Endothelial cell of umbilical vein (primary cell): Measurements from ENCODE around the gene XPO6. TPM values are rescaled to one million over a fixed set of nuclear protein-coding genes. Genes with fewer than 3 reads are reported as not detected.

ENCODE experiments used
- BruUV-seq: library from RNA; stranded (reverse); fragments of 400-500 nt; replicated peaks from 2 replicates; lab custom pipeline; 2021; lab: Mats Ljungman, UMichigan
- CTCF ChIA-PET: fragments of 300-600, 350-600 bp; sonication (Branson Sonifier 250); formaldehyde crosslinking; loops from one replicate; lab custom pipeline; 2021; ENCODE audit warnings: antibody characterized with exemption, inconsistent platforms; lab: Charles Lee
- POLR2A ChIA-PET: fragments of 300-600, 350-600 bp; sonication (Branson Sonifier 250); formaldehyde crosslinking; loops from one replicate; lab custom pipeline; 2021; ENCODE audit warnings: antibody characterized with exemption, inconsistent platforms; lab: Charles Lee
- DNase-seq: peaks from one replicate; pipeline ENCODE4 v3.0.0-alpha.2; 2011; ENCODE audit warnings: low read depth, low spot score
- FAIRE-seq: peaks from 2 replicates; lab custom pipeline; 2011; peaks lifted over from hg19 to GRCh38; lab: Jason Lieb, UNC
- H2AFZ ChIP-seq: 2 replicates; pipeline ENCODE4 v1.6.0; 2012; ENCODE audit warnings: low read depth, low read length, control low read depth, inconsistent platforms
- H3K27ac ChIP-seq: 2 replicates; pipeline ENCODE4 v1.5.1; 2011; ENCODE audit warnings: low read depth, mild to moderate bottlenecking, control low read depth, low read length, moderate library complexity; ENCODE audit not compliant: insufficient read depth
- H3K27me3 ChIP-seq, 2 experiments: 2 replicates each; pipeline versions ENCODE4 v1.6.0 to v1.6.1; 2011; ENCODE audit warnings: low read length in 2 of 2, mixed read lengths in 1 of 2; ENCODE audit not compliant: control insufficient read depth in 2 of 2, insufficient read depth in 2 of 2
- H3K36me3 ChIP-seq, 2 experiments: 2 replicates in 1 of 2; 3 replicates in 1 of 2; pipeline ENCODE4 v1.5.1; 2011; ENCODE audit warnings: low read length in 2 of 2, mild to moderate bottlenecking in 1 of 2, moderate library complexity in 1 of 2; ENCODE audit not compliant: control insufficient read depth in 2 of 2, insufficient read depth in 2 of 2; ENCODE audit errors: extremely low read depth in 1 of 2
- H3K4me1 ChIP-seq: 3 replicates; pipeline ENCODE4 v1.5.1; 2011; ENCODE audit warnings: mild to moderate bottlenecking, low read length; ENCODE audit not compliant: control insufficient read depth, insufficient read depth; ENCODE audit errors: extremely low read depth
- H3K4me2 ChIP-seq: 2 replicates; pipeline ENCODE4 v1.6.1; 2011; ENCODE audit warnings: low read length, control low read depth, mixed read lengths; ENCODE audit not compliant: insufficient read depth
- H3K4me3 ChIP-seq, 3 experiments: fragments of 200-600 bp in 1 of 3; sonication (generic), shearing (Covaris generic) in 1 of 3; replicated peaks in 1 of 3; 2 replicates each; pipeline ENCODE4 v1.5.1; 2011 to 2016; ENCODE audit warnings: control low read depth in 3 of 3, low read length in 3 of 3, mild to moderate bottlenecking in 2 of 3, inconsistent platforms in 1 of 3, low read depth in 1 of 3, moderate library complexity in 1 of 3; ENCODE audit not compliant: insufficient read depth in 1 of 3
- H3K79me2 ChIP-seq: 2 replicates; pipeline ENCODE4 v1.6.0; 2012; ENCODE audit warnings: low read length, inconsistent platforms; ENCODE audit not compliant: control insufficient read depth, insufficient read depth
- H3K9ac ChIP-seq: replicated peaks from 2 replicates; pipeline ENCODE3; 2011; ENCODE audit warnings: low read length, control low read depth; ENCODE audit not compliant: insufficient read depth; ENCODE audit errors: extremely low read depth
- H3K9me1 ChIP-seq: replicated peaks from 3 replicates; pipeline ENCODE4 v1.6.0; 2011; ENCODE audit warnings: mild to moderate bottlenecking, low read length; ENCODE audit not compliant: control insufficient read depth, insufficient read depth; ENCODE audit errors: extremely low read depth
- H3K9me3 ChIP-seq: replicated peaks from 2 replicates; pipeline ENCODE4 v1.5.1; 2012; ENCODE audit warnings: low read length, inconsistent platforms; ENCODE audit not compliant: control insufficient read depth, insufficient read depth
- H4K20me1 ChIP-seq: replicated peaks from 2 replicates; pipeline ENCODE3; 2011; ENCODE audit warnings: mild to moderate bottlenecking, low read length; ENCODE audit not compliant: control insufficient read depth, insufficient read depth; ENCODE audit errors: extremely low read depth
- CTCF ChIP-seq, 2 donors: IDR thresholded peaks; 1 replicate in 1 of 2; 2 replicates in 1 of 2; pipeline ENCODE4 v1.5.1; 2011; ENCODE audit warnings: low read length in 2 of 2, mild to moderate bottlenecking in 2 of 2, moderate library complexity in 2 of 2, control low read depth in 1 of 2, inconsistent platforms in 1 of 2, low read depth in 1 of 2; ENCODE audit not compliant: insufficient read depth in 1 of 2; ENCODE audit errors: extremely low read depth in 1 of 2
- EZH2 ChIP-seq: IDR thresholded peaks from 2 replicates; pipeline ENCODE4 v1.6.1; 2012; ENCODE audit warnings: borderline replicate concordance, low read depth, mild to moderate bottlenecking, moderate library complexity, low read length, inconsistent platforms; ENCODE audit not compliant: severe bottlenecking
- FOS ChIP-seq: IDR thresholded peaks from 2 replicates; pipeline ENCODE4 v1.6.1; 2011; ENCODE audit warnings: mild to moderate bottlenecking, low read length, moderate library complexity, borderline replicate concordance; ENCODE audit not compliant: insufficient read depth
- GATA2 ChIP-seq: IDR thresholded peaks from 2 replicates; pipeline ENCODE4 v1.7.0; 2011; ENCODE audit warnings: low read depth, mild to moderate bottlenecking, moderate library complexity, mixed read lengths, low read length; ENCODE audit not compliant: insufficient read length, insufficient read depth
- JUN ChIP-seq: IDR thresholded peaks from 2 replicates; pipeline ENCODE4 v1.6.1; 2011; ENCODE audit warnings: borderline replicate concordance, low read depth; ENCODE audit not compliant: insufficient read length, insufficient read depth
- MYC ChIP-seq: IDR thresholded peaks from one replicate; pipeline ENCODE4 v1.6.1; 2011; ENCODE audit warnings: mild to moderate bottlenecking, low read depth, low read length
- POLR2A ChIP-seq: IDR thresholded peaks from 2 replicates; pipeline ENCODE4 v1.6.1; 2012; ENCODE audit warnings: low read depth, mild to moderate bottlenecking, control low read depth, low read length
- POLR2AphosphoS5 ChIP-seq: IDR thresholded peaks from 2 replicates; pipeline ENCODE4 v1.6.1; 2012; ENCODE audit warnings: low read depth, mild to moderate bottlenecking, control low read depth, low read length, moderate library complexity; ENCODE audit not compliant: insufficient read depth
- dilution Hi-C: fragments of 300-500 bp; cut with MboI; formaldehyde crosslinking; loops from one replicate; pipeline ENCODE4 v1.15.0; 2019; ENCODE audit warnings: low sequenced_read_pairs; ENCODE audit not compliant: extremely low pct_ligation_motif_present
- intact Hi-C: fragments of 100-400 bp; cut with micrococcal nuclease; formaldehyde crosslinking; loops from one replicate; pipeline ENCODE4 v1.10.0; 2022
- polyA plus RNA-seq, 4 experiments: library from polyadenylated mRNA; depleted of rRNA in 3 of 4; stranded (reverse) in 3 of 4; unstranded in 1 of 4; fragments of >200 nt; gene quantifications; 2 replicates each; pipeline versions ENCODE4 v1.2.1 to v1.2.3, GENCODE V29; 2011 to 2012; ENCODE audit warnings: missing spikeins in 1 of 4
- total RNA-seq: library from RNA; stranded (reverse); gene quantifications from 2 replicates; pipeline ENCODE4 v1.2.3, GENCODE V29; 2021
- TF ChIP-seq, protein P1 (sequence below): IDR thresholded peaks from 2 replicates; pipeline ENCODE4 v1.6.1; 2011; ENCODE audit not compliant: insufficient read depth, insufficient read length

The XPO6 gene
- total and polyA plus RNA-seq, 2 donors (not counting 3 experiments of a cell fraction or from before 2014, with no cell fraction given) = 170 to 272 TPM

- DNase-seq (peak; percentile 52), FAIRE-seq (no peak)
- no peaks in the 10 kb centered on the region for H3K79me2 ChIP-seq
- no peak overlapping the region for H3K4me2 ChIP-seq
- TF ChIP-seq CTCF (IDR thresholded peaks at IDR 0.05; ENCODE audit: extremely low read depth in 1 of 2, insufficient read depth in 1 of 2, low read depth in 1 of 2, low read length in 2 of 2) (peak; percentile 31 to 71), GATA2 (no peak), POLR2AphosphoS5 (no peak)
- H2AFZ ChIP-seq = no peak overlapping the region
- no peak overlapping the region for H3K9ac ChIP-seq
- H3K9me1 ChIP-seq = no peaks in the 10 kb centered on the region
- H3K36me3 ChIP-seq = no peaks in the 10 kb centered on the region
- H4K20me1 ChIP-seq = no peaks in the 10 kb centered on the region
- no peak overlapping the region for H3K27ac ChIP-seq
- H3K27me3 ChIP-seq = no peaks in the 10 kb centered on the region
- intact Hi-C loops = no loop called here
- H3K4me3 ChIP-seq = no peak overlapping the region
- ChIA-PET POLR2A (no interaction called here), CTCF (interaction anchor here (0.6 to 4.8 kb wide), 33 partner anchors 10 to 578 kb away, joined by 3 to 71 read pairs (median 4); no protein-coding TSS in a partner anchor)
- dilution Hi-C loops = no loop called here
- no TSS peak for BruUV-seq
- H3K9me3 ChIP-seq = no peaks in the 10 kb centered on the region
- peaks cover 2% of the 10 kb centered on the region for H3K4me1 ChIP-seq
Observed at GRCh38 chr16:28218109-28218508, 6.3 kb upstream of the XPO6 start.

DNA sequence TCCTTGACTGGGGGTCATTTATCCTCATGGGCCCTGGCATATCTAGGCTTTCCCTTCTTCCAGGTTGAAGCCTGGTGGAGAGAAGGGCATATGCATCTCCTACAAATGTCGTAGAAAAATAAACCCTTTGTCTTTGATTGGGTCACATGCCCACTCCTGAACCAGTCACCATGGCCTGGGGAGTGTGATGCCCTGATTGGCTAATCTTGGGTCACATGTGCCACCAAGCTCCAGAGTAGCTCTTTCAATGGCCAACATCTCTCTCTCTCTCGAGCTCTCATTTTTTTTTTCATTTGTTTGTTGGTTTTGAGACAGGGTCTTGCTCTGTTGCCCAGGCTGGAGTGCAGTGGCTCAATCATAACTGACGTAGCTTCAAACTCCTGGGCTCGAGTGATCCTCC, 5.6 kb upstream of the XPO6 start:
- intact Hi-C loops = no loop called here
- H3K4me1 ChIP-seq = peaks cover 9% of the 10 kb centered on the region
- FAIRE-seq = no peak
- BruUV-seq = no TSS peak
- dilution Hi-C loops = no loop called here
- H3K9me3 ChIP-seq = no peaks in the 10 kb centered on the region
- no peaks in the 10 kb centered on the region for H3K36me3 ChIP-seq
- H2AFZ ChIP-seq = no peak overlapping the region
- TF ChIP-seq EZH2 = no peak
- no peak for TF ChIP-seq MYC
- TF ChIP-seq, protein P1, sequence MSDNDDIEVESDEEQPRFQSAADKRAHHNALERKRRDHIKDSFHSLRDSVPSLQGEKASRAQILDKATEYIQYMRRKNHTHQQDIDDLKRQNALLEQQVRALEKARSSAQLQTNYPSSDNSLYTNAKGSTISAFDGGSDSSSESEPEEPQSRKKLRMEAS = no peak
- TF ChIP-seq CTCF (IDR thresholded peaks at IDR 0.05; ENCODE audit: extremely low read depth in 1 of 2, insufficient read depth in 1 of 2, low read depth in 1 of 2, low read length in 2 of 2) = no peak
- no peak for TF ChIP-seq POLR2AphosphoS5
- TF ChIP-seq FOS = no peak
- TF ChIP-seq POLR2A = no peak
- TF ChIP-seq JUN = no peak
- no peak for TF ChIP-seq GATA2
- H3K27me3 ChIP-seq = no peaks in the 10 kb centered on the region
- DNase-seq = no peak
- ChIA-PET POLR2A (no interaction called here), CTCF (interaction anchor here (0.9 to 4.8 kb wide), 14 partner anchors 9 to 577 kb away, joined by 3 to 71 read pairs (median 4); no protein-coding TSS in a partner anchor)
- H3K4me3 ChIP-seq = no peak overlapping the region
- H3K4me2 ChIP-seq = no peak overlapping the region
- H3K9ac ChIP-seq = no peak overlapping the region
- H3K9me1 ChIP-seq = no peaks in the 10 kb centered on the region
- no peak overlapping the region for H3K27ac ChIP-seq
- H3K79me2 ChIP-seq = no peaks in the 10 kb centered on the region
- no peaks in the 10 kb centered on the region for H4K20me1 ChIP-seq
